Measurements from ENCODE around the gene PODXL2.

The PODXL2 gene

DNA sequence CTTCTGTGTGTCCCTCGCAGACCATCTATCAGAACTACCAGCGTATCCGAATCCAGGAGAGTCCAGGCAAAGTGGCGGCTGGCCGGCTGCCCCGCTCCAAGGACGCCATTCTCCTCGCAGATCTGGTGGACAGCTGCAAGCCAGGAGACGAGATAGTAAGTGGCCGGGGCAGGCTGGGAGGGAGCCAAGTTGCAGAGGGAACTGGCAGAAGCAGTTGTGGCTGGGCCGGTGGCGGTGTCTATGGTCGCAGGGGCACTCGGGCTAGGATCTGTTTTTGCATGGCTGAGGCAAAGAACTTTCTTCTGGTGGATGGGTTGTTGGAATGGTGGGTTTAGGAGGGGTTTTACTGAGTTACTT is 20.6 kb upstream of the PODXL2 start:
- Histone ChIP-seq H3K4me1 (no peaks in the 10 kb centered on the region), H3K9ac (no peak overlapping the region), H2AFZ (no peak overlapping the region), H3K4me2 (ENCODE audit: low read length) (no peak overlapping the region), H3K27me3 (ENCODE audit: control insufficient read depth, insufficient read depth, low read length) (no peaks in the 10 kb centered on the region), H3K27ac (no peak overlapping the region), H3K9me3 (ENCODE audit: control insufficient read depth, low read length) (no peaks in the 10 kb centered on the region), H3K79me2 (no peaks in the 10 kb centered on the region), H3K36me3 (ENCODE audit: control insufficient read depth, insufficient read depth, low read length) (no peaks in the 10 kb centered on the region), H3K4me3 (ENCODE audit: low read depth, low read length) (no peak overlapping the region)
- TF ChIP-seq, protein P1, sequence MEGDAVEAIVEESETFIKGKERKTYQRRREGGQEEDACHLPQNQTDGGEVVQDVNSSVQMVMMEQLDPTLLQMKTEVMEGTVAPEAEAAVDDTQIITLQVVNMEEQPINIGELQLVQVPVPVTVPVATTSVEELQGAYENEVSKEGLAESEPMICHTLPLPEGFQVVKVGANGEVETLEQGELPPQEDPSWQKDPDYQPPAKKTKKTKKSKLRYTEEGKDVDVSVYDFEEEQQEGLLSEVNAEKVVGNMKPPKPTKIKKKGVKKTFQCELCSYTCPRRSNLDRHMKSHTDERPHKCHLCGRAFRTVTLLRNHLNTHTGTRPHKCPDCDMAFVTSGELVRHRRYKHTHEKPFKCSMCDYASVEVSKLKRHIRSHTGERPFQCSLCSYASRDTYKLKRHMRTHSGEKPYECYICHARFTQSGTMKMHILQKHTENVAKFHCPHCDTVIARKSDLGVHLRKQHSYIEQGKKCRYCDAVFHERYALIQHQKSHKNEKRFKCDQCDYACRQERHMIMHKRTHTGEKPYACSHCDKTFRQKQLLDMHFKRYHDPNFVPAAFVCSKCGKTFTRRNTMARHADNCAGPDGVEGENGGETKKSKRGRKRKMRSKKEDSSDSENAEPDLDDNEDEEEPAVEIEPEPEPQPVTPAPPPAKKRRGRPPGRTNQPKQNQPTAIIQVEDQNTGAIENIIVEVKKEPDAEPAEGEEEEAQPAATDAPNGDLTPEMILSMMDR (IDR thresholded peaks at IDR 0.05), result no peak

DNA sequence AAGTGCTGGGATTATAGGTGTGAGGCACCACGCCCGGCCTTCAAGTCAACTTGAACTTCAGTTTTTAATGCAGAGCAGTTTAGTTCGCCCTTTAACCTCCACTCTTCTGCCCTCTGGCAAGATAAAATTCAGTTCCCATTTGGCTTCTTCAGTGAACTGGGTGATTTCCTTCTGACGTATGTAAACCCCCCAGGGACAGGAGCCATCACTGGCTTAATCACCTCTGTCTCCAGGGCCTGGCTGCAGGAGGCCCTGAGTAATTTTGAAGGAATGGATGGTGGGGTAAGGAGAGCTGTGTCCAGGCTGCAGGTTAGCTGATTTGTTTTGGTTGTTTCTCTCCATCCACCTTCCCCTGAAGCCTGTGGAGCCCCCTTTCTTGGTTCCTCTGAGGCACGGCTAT is 18.9 kb upstream of the PODXL2 start:
- Histone ChIP-seq H3K27ac (no peak overlapping the region), H3K4me2 (ENCODE audit: low read length) (no peak overlapping the region), H3K27me3 (ENCODE audit: control insufficient read depth, insufficient read depth, low read length) (no peaks in the 10 kb centered on the region), H3K4me1 (no peaks in the 10 kb centered on the region), H3K9ac (no peak overlapping the region), H3K36me3 (ENCODE audit: control insufficient read depth, insufficient read depth, low read length) (no peaks in the 10 kb centered on the region), H3K9me3 (ENCODE audit: control insufficient read depth, low read length) (no peaks in the 10 kb centered on the region), H3K79me2 (no peaks in the 10 kb centered on the region), H2AFZ (no peak overlapping the region), H3K4me3 (ENCODE audit: low read depth, low read length) (no peak overlapping the region)
- TF ChIP-seq, protein P1 (IDR thresholded peaks at IDR 0.05), result no peak

DNA sequence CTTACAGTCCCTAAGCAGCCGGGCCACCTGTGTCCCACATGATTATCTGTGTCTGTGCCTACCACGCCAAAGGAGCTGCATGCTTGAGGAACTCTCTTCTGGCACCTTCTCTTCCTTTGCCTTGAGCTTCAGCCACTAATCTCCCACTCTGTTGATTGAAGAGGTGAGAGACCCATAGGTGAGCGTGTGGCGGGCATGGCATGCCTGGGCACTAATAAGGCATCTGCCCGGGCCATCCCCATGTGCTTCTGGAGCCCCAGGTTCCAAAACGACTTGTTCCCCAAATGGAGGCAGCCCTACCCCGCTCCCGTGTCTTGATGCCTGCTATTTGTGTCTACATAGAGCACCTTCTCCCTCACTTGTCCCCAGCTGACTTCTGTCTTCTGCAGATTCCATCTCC is 17.7 kb upstream of the PODXL2 start:
- H3K27me3 ChIP-seq (ENCODE audit: control insufficient read depth, insufficient read depth, low read length), result no peaks in the 10 kb centered on the region

DNA sequence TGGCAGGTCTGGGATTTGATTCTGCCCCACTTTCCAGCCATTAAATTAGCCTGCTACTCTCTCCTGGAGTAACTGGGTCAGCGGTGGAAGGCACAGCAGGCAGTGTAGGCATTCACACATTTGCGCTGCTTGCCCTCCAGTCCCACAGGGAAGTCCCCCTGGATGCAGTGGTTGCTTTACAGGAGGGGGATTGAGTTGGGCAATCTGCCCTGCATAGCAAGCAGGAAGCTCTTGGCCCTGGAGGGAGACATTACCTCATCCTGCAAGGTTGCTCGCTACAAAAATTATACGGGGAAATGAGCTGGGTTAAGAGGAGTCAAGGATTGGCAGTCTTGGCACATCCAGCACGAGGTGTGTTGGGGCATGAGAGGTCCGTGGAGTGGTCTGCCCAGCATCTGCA is 16.0 kb upstream of the PODXL2 start:
- H3K36me3 ChIP-seq (ENCODE audit: control insufficient read depth, insufficient read depth, low read length), result no peaks in the 10 kb centered on the region
- no peak overlapping the region for H3K27ac ChIP-seq
- H3K4me1 ChIP-seq, result no peaks in the 10 kb centered on the region
- TF ChIP-seq, protein P1 (IDR thresholded peaks at IDR 0.05), result no peak
- no peaks in the 10 kb centered on the region for H3K9me3 ChIP-seq (ENCODE audit: control insufficient read depth, low read length)
- H3K4me2 ChIP-seq (ENCODE audit: low read length), result no peak overlapping the region
- H3K79me2 ChIP-seq, result no peaks in the 10 kb centered on the region
- no peak overlapping the region for H2AFZ ChIP-seq
- H3K4me3 ChIP-seq (ENCODE audit: low read depth, low read length), result no peak overlapping the region
- no peaks in the 10 kb centered on the region for H3K27me3 ChIP-seq (ENCODE audit: control insufficient read depth, insufficient read depth, low read length)
- no peak overlapping the region for H3K9ac ChIP-seq

More for the DNA sequence above, 17.7 kb upstream of the PODXL2 start:
- Histone ChIP-seq H3K9ac (no peak overlapping the region), H2AFZ (no peak overlapping the region), H3K4me2 (ENCODE audit: low read length) (no peak overlapping the region), H3K4me3 (ENCODE audit: low read depth, low read length) (no peak overlapping the region), H3K36me3 (ENCODE audit: control insufficient read depth, insufficient read depth, low read length) (no peaks in the 10 kb centered on the region), H3K79me2 (no peaks in the 10 kb centered on the region), H3K27ac (no peak overlapping the region), H3K9me3 (ENCODE audit: control insufficient read depth, low read length) (no peaks in the 10 kb centered on the region), H3K4me1 (no peaks in the 10 kb centered on the region)
- TF ChIP-seq, protein P1 (IDR thresholded peaks at IDR 0.05), result no peak

DNA sequence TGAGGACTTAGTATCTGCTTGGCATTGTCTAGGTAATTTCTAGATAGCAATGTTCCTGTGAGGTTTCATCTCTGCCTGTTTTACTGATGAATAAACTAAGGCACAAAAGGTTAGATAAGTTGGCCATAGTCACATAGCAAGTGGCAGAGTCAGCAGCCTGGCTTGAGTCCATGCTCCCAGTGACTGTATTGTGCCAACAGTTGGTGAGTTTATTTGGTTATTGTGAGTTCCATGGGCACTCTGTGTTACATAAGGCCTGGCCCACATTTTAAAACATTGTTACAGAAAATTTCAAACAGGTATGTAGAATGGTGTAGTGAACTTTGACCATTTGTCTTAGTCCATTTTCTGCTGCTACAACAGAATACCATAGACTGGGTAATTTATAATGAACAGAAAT is 15.6 kb upstream of the PODXL2 start:
- Histone ChIP-seq H3K79me2 (no peaks in the 10 kb centered on the region), H3K4me1 (no peaks in the 10 kb centered on the region), H3K36me3 (ENCODE audit: control insufficient read depth, insufficient read depth, low read length) (no peaks in the 10 kb centered on the region), H3K27me3 (ENCODE audit: control insufficient read depth, insufficient read depth, low read length) (no peaks in the 10 kb centered on the region), H3K9me3 (ENCODE audit: control insufficient read depth, low read length) (no peaks in the 10 kb centered on the region), H3K4me2 (ENCODE audit: low read length) (no peak overlapping the region), H3K4me3 (ENCODE audit: low read depth, low read length) (no peak overlapping the region), H2AFZ (no peak overlapping the region), H3K27ac (no peak overlapping the region), H3K9ac (no peak overlapping the region)
- TF ChIP-seq, protein P1 (IDR thresholded peaks at IDR 0.05), result no peak
